ENCODE results near the gene OR2T1.
"Not testable (repeated sequence)": the region's sequence is repeated elsewhere in the genome, so short reads cannot be mapped to it uniquely, and the experiment has no call there.

- TF ChIP-seq CTCF (IDR thresholded peaks at IDR 0.05); POLR2AphosphoS5 (IDR thresholded peaks at IDR 0.05; ENCODE audit: insufficient read depth in 1 of 2, low read depth in 1 of 2); POLR2A (IDR thresholded peaks at IDR 0.05): not testable (repeated sequence)
These were observed 28.8 kb downstream of the OR2T1 start for GRCh38 chr1:248431683-248432082.
